ENCODE data around the gene PARL.

PARL gene

GRCh38 chr3:183819831-183820230 is 64.8 kb downstream of the PARL start:
- H4K8ac ChIP-seq (ENCODE audit: low read depth, low read length): no peak overlapping the region
- no peak overlapping the region for H3K23ac ChIP-seq (ENCODE audit: low read length)
- DNase-seq: no peak
- H3K56ac ChIP-seq (ENCODE audit: low read length): no peak overlapping the region
- no peak overlapping the region for H3K9ac ChIP-seq (ENCODE audit: low read length)
- H3K4me3 ChIP-seq (ENCODE audit: low read length): no peak overlapping the region
- no peak overlapping the region for H2BK120ac ChIP-seq (ENCODE audit: low read depth, low read length)
- H4K5ac ChIP-seq (ENCODE audit: low read length): no peak overlapping the region
- WGBS (ENCODE audit: extremely low coverage, insufficient coverage, low lambda C conversion rate): no CpG with 5 or more reads among the region's 6 CpGs
- no peak overlapping the region for H3K27ac ChIP-seq (ENCODE audit: low read depth, low read length)
- H3K79me1 ChIP-seq (ENCODE audit: low read length): no peaks in the 10 kb centered on the region
- no peak overlapping the region for H3K4me2 ChIP-seq (ENCODE audit: low read length)
- H3K18ac ChIP-seq (ENCODE audit: low read length): no peak overlapping the region
- no peak overlapping the region for H2BK5ac ChIP-seq (ENCODE audit: low read length)
- H3K79me2 ChIP-seq (ENCODE audit: control insufficient read depth, insufficient read depth, low read length): no peaks in the 10 kb centered on the region
- H3K4ac ChIP-seq (ENCODE audit: low read depth, low read length): no peak overlapping the region
- no peak overlapping the region for H2BK15ac ChIP-seq (replicated peaks; ENCODE audit: low read depth)
- H3K36me3 ChIP-seq (ENCODE audit: control insufficient read depth, insufficient read depth, low read length): no peaks in the 10 kb centered on the region
- no peaks in the 10 kb centered on the region for H3K4me1 ChIP-seq (ENCODE audit: control insufficient read depth, low read depth, low read length)
- no peaks in the 10 kb centered on the region for H3K27me3 ChIP-seq (ENCODE audit: insufficient read depth, low read length, poor library complexity)
- H2AK5ac ChIP-seq (ENCODE audit: low read length): no peak overlapping the region

GRCh38 chr3:183818706-183819624 is 65.7 kb downstream of the PARL start:
- H2BK5ac ChIP-seq (ENCODE audit: low read length): no peak overlapping the region
- H3K4me2 ChIP-seq (ENCODE audit: low read length): no peak overlapping the region
- no peak overlapping the region for H3K9ac ChIP-seq (ENCODE audit: low read length)
- H3K79me2 ChIP-seq (ENCODE audit: control insufficient read depth, insufficient read depth, low read length): no peaks in the 10 kb centered on the region
- no CpG with 5 or more reads among the region's 25 CpGs for WGBS (ENCODE audit: extremely low coverage, insufficient coverage, low lambda C conversion rate)
- no peak overlapping the region for H4K8ac ChIP-seq (ENCODE audit: low read depth, low read length)
- no peak overlapping the region for H3K4ac ChIP-seq (ENCODE audit: low read depth, low read length)
- no peak overlapping the region for H2BK120ac ChIP-seq (ENCODE audit: low read depth, low read length)
- DNase-seq: no peak
- no peaks in the 10 kb centered on the region for H3K79me1 ChIP-seq (ENCODE audit: low read length)
- no peak overlapping the region for H2AK5ac ChIP-seq (ENCODE audit: low read length)
- no peaks in the 10 kb centered on the region for H3K36me3 ChIP-seq (ENCODE audit: control insufficient read depth, insufficient read depth, low read length)
- no peaks in the 10 kb centered on the region for H3K4me1 ChIP-seq (ENCODE audit: control insufficient read depth, low read depth, low read length)
- no peak overlapping the region for H3K27ac ChIP-seq (ENCODE audit: low read depth, low read length)
- no peak overlapping the region for H2BK15ac ChIP-seq (replicated peaks; ENCODE audit: low read depth)
- H3K27me3 ChIP-seq (ENCODE audit: insufficient read depth, low read length, poor library complexity): no peaks in the 10 kb centered on the region
- H3K23ac ChIP-seq (ENCODE audit: low read length): no peak overlapping the region
- no peak overlapping the region for H3K4me3 ChIP-seq (ENCODE audit: low read length)
- H4K5ac ChIP-seq (ENCODE audit: low read length): no peak overlapping the region
- H3K56ac ChIP-seq (ENCODE audit: low read length): no peak overlapping the region
- no peak overlapping the region for H3K18ac ChIP-seq (ENCODE audit: low read length)

DNA sequence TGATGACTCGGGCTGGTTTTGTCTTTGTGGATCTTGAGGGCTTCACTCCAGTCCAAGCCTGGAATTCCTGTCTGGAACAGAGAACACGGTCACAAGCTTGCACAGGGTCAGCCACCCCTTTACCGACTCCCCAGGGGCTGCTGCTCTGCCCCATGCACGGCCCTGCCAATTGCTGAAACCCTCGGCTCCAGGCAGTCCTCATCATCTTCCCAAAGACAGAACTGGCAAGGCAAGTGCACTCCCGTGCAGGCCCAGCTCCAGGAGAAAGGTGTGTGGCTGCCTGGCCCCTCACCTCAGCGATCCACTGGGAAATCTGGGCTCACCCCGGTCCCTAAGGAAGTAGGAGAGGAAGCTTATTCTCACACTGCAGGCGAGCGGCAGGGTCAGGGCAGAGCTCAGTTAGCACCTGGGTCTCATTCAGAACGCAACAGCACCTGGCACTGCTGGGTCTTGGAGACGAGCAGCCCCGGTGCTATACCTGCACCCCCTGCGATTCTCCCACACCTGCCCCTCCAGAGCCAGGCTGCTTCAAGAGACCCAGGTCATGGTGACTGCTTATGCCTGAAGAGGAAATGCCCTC is 66.5 kb downstream of the PARL start:
- H4K8ac ChIP-seq (ENCODE audit: low read depth, low read length): no peak overlapping the region
- no peak overlapping the region for H3K4me3 ChIP-seq (ENCODE audit: low read length)
- H3K4me2 ChIP-seq (ENCODE audit: low read length): no peak overlapping the region
- no peak overlapping the region for H3K56ac ChIP-seq (ENCODE audit: low read length)
- H3K36me3 ChIP-seq (ENCODE audit: control insufficient read depth, insufficient read depth, low read length): no peaks in the 10 kb centered on the region
- H2BK5ac ChIP-seq (ENCODE audit: low read length): no peak overlapping the region
- H3K27ac ChIP-seq (ENCODE audit: low read depth, low read length): no peak overlapping the region
- DNase-seq: no peak
- H2AK5ac ChIP-seq (ENCODE audit: low read length): no peak overlapping the region
- no peaks in the 10 kb centered on the region for H3K27me3 ChIP-seq (ENCODE audit: insufficient read depth, low read length, poor library complexity)
- no peaks in the 10 kb centered on the region for H3K4me1 ChIP-seq (ENCODE audit: control insufficient read depth, low read depth, low read length)
- no peak overlapping the region for H3K18ac ChIP-seq (ENCODE audit: low read length)
- H3K4ac ChIP-seq (ENCODE audit: low read depth, low read length): no peak overlapping the region
- H2BK120ac ChIP-seq (ENCODE audit: low read depth, low read length): no peak overlapping the region
- no peaks in the 10 kb centered on the region for H3K79me1 ChIP-seq (ENCODE audit: low read length)
- no peak overlapping the region for H2BK15ac ChIP-seq (replicated peaks; ENCODE audit: low read depth)
- no CpG with 5 or more reads among the region's 14 CpGs for WGBS (ENCODE audit: extremely low coverage, insufficient coverage, low lambda C conversion rate)
- H3K9ac ChIP-seq (ENCODE audit: low read length): no peak overlapping the region
- H4K5ac ChIP-seq (ENCODE audit: low read length): no peak overlapping the region
- no peak overlapping the region for H3K23ac ChIP-seq (ENCODE audit: low read length)
- H3K79me2 ChIP-seq (ENCODE audit: control insufficient read depth, insufficient read depth, low read length): no peaks in the 10 kb centered on the region

GRCh38 chr3:183817639-183818038 is 67.0 kb downstream of the PARL start:
- Histone ChIP-seq H3K18ac (ENCODE audit: low read length) (no peak overlapping the region), H3K79me1 (ENCODE audit: low read length) (no peaks in the 10 kb centered on the region), H3K27ac (ENCODE audit: low read depth, low read length) (no peak overlapping the region), H2BK120ac (ENCODE audit: low read depth, low read length) (no peak overlapping the region), H2BK15ac (replicated peaks; ENCODE audit: low read depth) (no peak overlapping the region), H2BK5ac (ENCODE audit: low read length) (no peak overlapping the region), H3K79me2 (ENCODE audit: control insufficient read depth, insufficient read depth, low read length) (no peaks in the 10 kb centered on the region), H3K4me3 (ENCODE audit: low read length) (no peak overlapping the region), H2AK5ac (ENCODE audit: low read length) (no peak overlapping the region), H3K4me1 (ENCODE audit: control insufficient read depth, low read depth, low read length) (no peaks in the 10 kb centered on the region), H4K8ac (ENCODE audit: low read depth, low read length) (no peak overlapping the region), H4K5ac (ENCODE audit: low read length) (no peak overlapping the region), H3K9ac (ENCODE audit: low read length) (no peak overlapping the region), H3K27me3 (ENCODE audit: insufficient read depth, low read length, poor library complexity) (no peaks in the 10 kb centered on the region), H3K56ac (ENCODE audit: low read length) (no peak overlapping the region), H3K4me2 (ENCODE audit: low read length) (no peak overlapping the region), H3K4ac (ENCODE audit: low read depth, low read length) (no peak overlapping the region), H3K36me3 (ENCODE audit: control insufficient read depth, insufficient read depth, low read length) (no peaks in the 10 kb centered on the region), H3K23ac (ENCODE audit: low read length) (no peak overlapping the region)
- WGBS (ENCODE audit: extremely low coverage, insufficient coverage, low lambda C conversion rate): no CpG with 5 or more reads among the region's 9 CpGs
- DNase-seq: no peak

DNA sequence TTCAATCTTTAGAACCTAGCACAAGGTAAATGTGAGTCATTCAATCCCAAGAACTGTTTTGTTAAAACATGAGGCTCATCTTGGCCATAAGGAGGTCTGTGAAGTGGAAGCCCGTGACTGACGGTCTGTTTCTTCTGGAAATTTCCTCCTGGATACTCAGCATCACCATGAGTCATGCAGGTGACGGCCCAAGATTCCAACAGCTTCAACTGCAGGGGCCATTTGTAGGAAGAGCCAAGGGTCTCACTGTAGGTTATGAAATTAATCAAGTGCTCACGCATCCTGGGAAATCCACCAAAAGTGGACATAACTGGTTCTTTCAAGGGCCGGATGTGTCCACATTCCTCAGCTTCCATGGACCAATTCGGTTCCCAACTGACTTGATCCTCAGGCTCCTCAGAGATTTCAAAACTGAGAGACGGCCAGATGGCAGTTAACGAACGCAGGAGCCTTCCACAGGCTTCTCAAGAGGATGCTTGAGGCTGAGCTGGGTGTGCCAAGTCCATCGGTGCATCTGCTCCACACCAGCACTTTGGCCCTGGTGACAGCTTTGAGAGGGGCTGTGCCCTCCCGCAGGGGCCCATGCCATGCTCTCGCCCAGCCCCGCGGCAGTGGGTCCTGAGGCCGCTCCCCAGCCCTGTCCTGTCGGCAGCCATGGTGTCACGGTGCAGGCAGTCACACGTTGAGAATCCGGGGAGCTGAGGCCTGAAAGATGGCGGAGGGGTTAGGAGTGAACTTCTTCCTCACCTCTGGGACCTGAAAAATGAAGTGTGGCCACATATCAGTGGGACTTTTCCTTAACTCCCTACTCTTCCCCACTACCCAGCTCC is 67.8 kb downstream of the PARL start:
- H4K8ac ChIP-seq (ENCODE audit: low read depth, low read length): no peak overlapping the region
- no peak overlapping the region for H3K27ac ChIP-seq (ENCODE audit: low read depth, low read length)
- no peak for DNase-seq
- H4K5ac ChIP-seq (ENCODE audit: low read length): no peak overlapping the region
- no peak overlapping the region for H3K4me3 ChIP-seq (ENCODE audit: low read length)
- H3K4ac ChIP-seq (ENCODE audit: low read depth, low read length): no peak overlapping the region
- no peak overlapping the region for H3K9ac ChIP-seq (ENCODE audit: low read length)
- H3K23ac ChIP-seq (ENCODE audit: low read length): no peak overlapping the region
- H2BK15ac ChIP-seq (replicated peaks; ENCODE audit: low read depth): no peak overlapping the region
- H3K79me1 ChIP-seq (ENCODE audit: low read length): no peaks in the 10 kb centered on the region
- no peak overlapping the region for H2BK120ac ChIP-seq (ENCODE audit: low read depth, low read length)
- no peak overlapping the region for H3K56ac ChIP-seq (ENCODE audit: low read length)
- H2BK5ac ChIP-seq (ENCODE audit: low read length): no peak overlapping the region
- no CpG with 5 or more reads among the region's 20 CpGs for WGBS (ENCODE audit: extremely low coverage, insufficient coverage, low lambda C conversion rate)
- no peak overlapping the region for H2AK5ac ChIP-seq (ENCODE audit: low read length)
- H3K27me3 ChIP-seq (ENCODE audit: insufficient read depth, low read length, poor library complexity): no peaks in the 10 kb centered on the region
- no peak overlapping the region for H3K4me2 ChIP-seq (ENCODE audit: low read length)
- no peaks in the 10 kb centered on the region for H3K36me3 ChIP-seq (ENCODE audit: control insufficient read depth, insufficient read depth, low read length)
- no peak overlapping the region for H3K18ac ChIP-seq (ENCODE audit: low read length)
- H3K79me2 ChIP-seq (ENCODE audit: control insufficient read depth, insufficient read depth, low read length): no peaks in the 10 kb centered on the region
- H3K4me1 ChIP-seq (ENCODE audit: control insufficient read depth, low read depth, low read length): no peaks in the 10 kb centered on the region

Data from mesendoderm (in vitro differentiated cells).